ENCODE results near the gene RBM20. TPM values are rescaled to one million over a fixed set of nuclear protein-coding genes. Genes with fewer than 3 reads are reported as not detected.

RBM20 gene
- total RNA-seq, 1 experiment from 2014 or later: 0.17 TPM

DNA sequence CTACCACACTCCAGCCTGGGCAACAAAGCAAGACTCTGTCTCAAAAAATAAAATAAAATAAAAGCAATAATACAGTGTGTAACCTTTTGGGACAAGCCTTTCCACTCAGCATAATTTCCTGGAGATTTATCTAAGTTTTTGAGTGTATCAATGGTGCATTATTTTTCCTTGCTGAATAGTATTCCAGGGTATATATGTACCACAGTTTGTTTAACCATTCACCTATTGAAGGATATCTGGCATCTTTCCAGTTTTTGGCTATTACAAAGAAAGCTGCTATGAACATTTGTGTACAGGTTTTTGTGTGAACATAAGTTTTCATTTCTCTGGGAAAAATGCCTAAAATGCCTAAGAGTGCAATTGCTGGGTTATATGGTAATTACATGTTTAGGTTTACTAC lies 59.9 kb downstream of the RBM20 start:
- H3K4me1 ChIP-seq (ENCODE audit: insufficient read depth, low read length): peaks cover 13% of the 10 kb centered on the region; the same call in 1 of the 2 replicates
- no peak overlapping the region for H3K18ac ChIP-seq (ENCODE audit: insufficient read length, low read depth, low read length)
- H3K4me1 Mint-ChIP-seq: peaks cover 31 to 32% of the 10 kb centered on the region in 2 experiments
- no peak overlapping the region for H3K4me3 Mint-ChIP-seq
- H3K23me2 ChIP-seq (ENCODE audit: insufficient read length, low read depth, low read length, poor library complexity, severe bottlenecking): no peaks in the 10 kb centered on the region
- no peak overlapping the region for H2AFZ ChIP-seq (ENCODE audit: low read length)
- H2BK15ac ChIP-seq (ENCODE audit: low read depth, low read length): no peak overlapping the region
- no peak overlapping the region for H2BK20ac ChIP-seq (ENCODE audit: low read depth, low read length, poor library complexity, severe bottlenecking)
- H3K14ac ChIP-seq (ENCODE audit: insufficient read depth, low read length): no peak overlapping the region
- H3K27me3 ChIP-seq (ENCODE audit: insufficient read depth, low read length): no peaks in the 10 kb centered on the region
- DNase-seq: no peak
- H3K56ac ChIP-seq (ENCODE audit: insufficient read length, low read depth, low read length): no peak overlapping the region
- TF ChIP-seq, protein P1, sequence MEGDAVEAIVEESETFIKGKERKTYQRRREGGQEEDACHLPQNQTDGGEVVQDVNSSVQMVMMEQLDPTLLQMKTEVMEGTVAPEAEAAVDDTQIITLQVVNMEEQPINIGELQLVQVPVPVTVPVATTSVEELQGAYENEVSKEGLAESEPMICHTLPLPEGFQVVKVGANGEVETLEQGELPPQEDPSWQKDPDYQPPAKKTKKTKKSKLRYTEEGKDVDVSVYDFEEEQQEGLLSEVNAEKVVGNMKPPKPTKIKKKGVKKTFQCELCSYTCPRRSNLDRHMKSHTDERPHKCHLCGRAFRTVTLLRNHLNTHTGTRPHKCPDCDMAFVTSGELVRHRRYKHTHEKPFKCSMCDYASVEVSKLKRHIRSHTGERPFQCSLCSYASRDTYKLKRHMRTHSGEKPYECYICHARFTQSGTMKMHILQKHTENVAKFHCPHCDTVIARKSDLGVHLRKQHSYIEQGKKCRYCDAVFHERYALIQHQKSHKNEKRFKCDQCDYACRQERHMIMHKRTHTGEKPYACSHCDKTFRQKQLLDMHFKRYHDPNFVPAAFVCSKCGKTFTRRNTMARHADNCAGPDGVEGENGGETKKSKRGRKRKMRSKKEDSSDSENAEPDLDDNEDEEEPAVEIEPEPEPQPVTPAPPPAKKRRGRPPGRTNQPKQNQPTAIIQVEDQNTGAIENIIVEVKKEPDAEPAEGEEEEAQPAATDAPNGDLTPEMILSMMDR (conservative IDR thresholded peaks at IDR 0.05): no peak
- no peaks in the 10 kb centered on the region for H3K9me3 Mint-ChIP-seq
- H4K5ac ChIP-seq (ENCODE audit: insufficient read length, low read depth, low read length): no peak overlapping the region
- H4K20me1 ChIP-seq (ENCODE audit: control insufficient read depth, insufficient read depth, insufficient read length): no peaks in the 10 kb centered on the region
- H3K27ac Mint-ChIP-seq: no peak overlapping the region
- H3K9me3 ChIP-seq (ENCODE audit: control insufficient read depth, low read depth, low read length): no peaks in the 10 kb centered on the region
- H2BK120ac ChIP-seq (ENCODE audit: low read depth, low read length, poor library complexity, severe bottlenecking): no peak overlapping the region
- H3T11ph ChIP-seq (ENCODE audit: low read length): no peak overlapping the region
- no peak overlapping the region for H3K23ac ChIP-seq (ENCODE audit: insufficient read length, low read depth, low read length)
- no peak overlapping the region for H4K8ac ChIP-seq (replicated peaks; ENCODE audit: insufficient read length, low read depth, low read length)
- H2BK12ac ChIP-seq (ENCODE audit: insufficient read length, low read depth, low read length): no peak overlapping the region
- H3K4me2 ChIP-seq (ENCODE audit: insufficient read depth, insufficient read length, low read length): no peak overlapping the region
- no peak overlapping the region for H2AK5ac ChIP-seq (ENCODE audit: insufficient read length, low read length)
- H2BK5ac ChIP-seq (ENCODE audit: insufficient read length, low read length): no peak overlapping the region
- H3K79me2 ChIP-seq (ENCODE audit: insufficient read depth, low read length): no peaks in the 10 kb centered on the region
- H3K27ac ChIP-seq (ENCODE audit: insufficient read length, low read depth, low read length): no peak overlapping the region
- no peak overlapping the region for H3K9ac ChIP-seq (ENCODE audit: extremely low read depth, insufficient read length, low read length)
- H3K27me3 Mint-ChIP-seq (ENCODE audit: low read depth): no peaks in the 10 kb centered on the region
- no peak overlapping the region for H3K4ac ChIP-seq (ENCODE audit: low read depth, low read length)
- no peaks in the 10 kb centered on the region for H3K36me3 Mint-ChIP-seq (ENCODE audit: insufficient read depth in 1 of 3, low read depth in 3 of 3)
- no peak overlapping the region for H4K91ac ChIP-seq (ENCODE audit: insufficient read length, low read depth, low read length)
- H3K79me1 ChIP-seq (ENCODE audit: insufficient read depth, low read depth, low read length, poor library complexity, severe bottlenecking): no peaks in the 10 kb centered on the region
